Mucosa of rectum (tissue), 2 donors: ENCODE measurements around the gene PHRF1.
"Not testable (repeated sequence)": the region's sequence is repeated elsewhere in the genome, so short reads cannot be mapped to it uniquely, and the experiment has no call there.

Experiments
- H3K27ac ChIP-seq, 2 donors: one replicate each; pipeline ENCODE4 v1.7.0; 2013; ENCODE audit warnings: inconsistent platforms in 2 of 2, low read depth in 2 of 2, low read length in 2 of 2
- H3K27me3 ChIP-seq, 2 donors: one replicate each; pipeline ENCODE4 v1.7.0; 2013; ENCODE audit warnings: low read length in 2 of 2; ENCODE audit not compliant: control insufficient read depth in 2 of 2, insufficient read depth in 2 of 2
- H3K36me3 ChIP-seq, 2 donors: one replicate each; pipeline ENCODE4 v1.7.0; 2013; ENCODE audit warnings: low read length in 2 of 2; ENCODE audit not compliant: control insufficient read depth in 2 of 2, insufficient read depth in 2 of 2
- H3K4me1 ChIP-seq, 2 donors: one replicate each; pipeline ENCODE4 v1.7.0; 2013; ENCODE audit warnings: low read length in 2 of 2, mild to moderate bottlenecking in 1 of 2; ENCODE audit not compliant: control insufficient read depth in 2 of 2, insufficient read depth in 2 of 2
- H3K4me3 ChIP-seq, 2 donors: one replicate each; pipeline ENCODE4 v1.7.0; 2013; ENCODE audit warnings: low read length in 2 of 2
- H3K9ac ChIP-seq, 2 donors: one replicate each; pipeline ENCODE4 v1.7.0; 2013; ENCODE audit warnings: low read length in 2 of 2, low read depth in 1 of 2, mild to moderate bottlenecking in 1 of 2
- H3K9me3 ChIP-seq, 2 donors: one replicate each; pipeline ENCODE4 v1.7.0; 2013; ENCODE audit warnings: low read length in 2 of 2; ENCODE audit not compliant: control insufficient read depth in 2 of 2
- donor health status: healthy.
- donor health status: Normal muscosa, but diverticular disease.

The PHRF1 gene

GRCh38 chr11:567011-567628 lies 9.2 kb upstream of the PHRF1 start:
- peaks cover 14 to 18% of the 10 kb centered on the region in 2 donors for H3K36me3 ChIP-seq
- H3K9ac ChIP-seq = peak overlapping the region in 1 of 2 donors; percentile 88
- no peaks in the 10 kb centered on the region for H3K27me3 ChIP-seq
- peak overlapping the region; percentile 60 to 84 for H3K4me3 ChIP-seq
- no peaks in the 10 kb centered on the region for H3K9me3 ChIP-seq
- H3K4me1 ChIP-seq = peaks cover 17 to 39% of the 10 kb centered on the region in 2 donors
- peak overlapping the region; percentile 87 to 96 for H3K27ac ChIP-seq

GRCh38 chr11:567629-568292 lies 8.5 kb upstream of the PHRF1 start:
- H3K4me3 ChIP-seq = peak overlapping the region; percentile 60 to 84
- H3K36me3 ChIP-seq = peaks cover 14% of the 10 kb centered on the region in 2 donors
- peak overlapping the region; percentile 38 to 88 for H3K9ac ChIP-seq
- peak overlapping the region; percentile 87 to 96 for H3K27ac ChIP-seq
- no peaks in the 10 kb centered on the region for H3K27me3 ChIP-seq
- H3K9me3 ChIP-seq = no peaks in the 10 kb centered on the region
- peaks cover 11 to 33% of the 10 kb centered on the region in 2 donors for H3K4me1 ChIP-seq

DNA sequence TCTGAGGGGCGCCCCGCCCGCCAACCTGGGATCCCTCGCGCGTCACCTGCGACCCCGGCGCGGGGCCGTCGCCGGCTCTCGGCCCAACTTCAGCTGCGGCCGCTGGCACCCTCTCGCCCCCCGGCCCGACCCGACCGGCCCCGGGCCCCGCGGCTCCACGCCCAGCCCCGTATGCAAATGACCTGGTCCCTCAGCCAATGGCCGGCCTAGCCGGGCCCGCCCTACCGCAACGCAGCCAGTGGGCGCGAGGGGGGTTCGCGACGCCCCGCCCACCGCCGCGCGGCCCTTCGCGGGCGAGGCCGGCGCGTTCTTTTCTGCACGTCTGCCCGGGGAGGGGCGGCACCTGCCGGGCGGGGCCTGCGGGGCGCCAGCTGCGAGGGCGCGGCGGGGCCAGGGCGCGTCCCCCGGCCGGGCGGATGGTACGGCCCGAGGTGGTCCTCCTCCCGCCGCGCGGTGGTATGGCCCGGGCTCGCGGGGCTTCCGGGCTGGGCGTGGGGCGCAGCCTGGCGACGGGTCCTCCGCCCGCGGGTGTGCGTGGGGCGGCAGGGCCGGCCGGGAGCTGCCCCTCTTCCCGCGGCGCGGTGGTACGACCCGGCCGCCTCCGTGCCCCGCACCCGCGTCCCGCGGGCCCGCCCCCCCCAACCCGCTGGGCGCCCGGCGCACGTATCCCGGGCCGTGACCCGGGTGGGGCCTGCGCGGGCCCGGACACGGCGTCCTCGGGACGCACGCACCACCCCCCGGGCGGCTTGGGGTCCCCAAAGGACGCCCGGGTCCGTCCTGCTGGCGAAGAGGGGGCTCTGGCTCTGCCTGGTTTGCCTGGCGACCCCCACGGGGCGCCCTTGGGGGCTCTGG lies 7.7 kb upstream of the PHRF1 start:
- Histone ChIP-seq H3K4me3 (peak overlapping the region; percentile 74 to 84), H3K9ac (peak overlapping the region; percentile 92 to 93), H3K27ac (peak overlapping the region; percentile 87 to 96), H3K27me3 (no peaks in the 10 kb centered on the region), H3K4me1 (peaks cover 11 to 25% of the 10 kb centered on the region in 2 donors), H3K9me3 (no peaks in the 10 kb centered on the region), H3K36me3 (peaks cover 6 to 9% of the 10 kb centered on the region in 2 donors)

- peaks cover 13 to 22% of the 10 kb centered on the region in 2 donors for H3K4me1 ChIP-seq
- H3K9ac ChIP-seq = peak overlapping the region; percentile 92 to 93
- no peaks in the 10 kb centered on the region for H3K9me3 ChIP-seq
- no peaks in the 10 kb centered on the region for H3K27me3 ChIP-seq
- peak overlapping the region; percentile 74 for H3K4me3 ChIP-seq
- peak overlapping the region; percentile 83 to 87 for H3K27ac ChIP-seq
- H3K36me3 ChIP-seq = peaks cover 0 to 4% of the 10 kb centered on the region in 2 donors
Observed at GRCh38 chr11:569158-569885, 6.9 kb upstream of the PHRF1 start.

- Histone ChIP-seq H3K36me3 (peaks cover 0 to 2% of the 10 kb centered on the region in 2 donors), H3K27ac (no peak overlapping the region), H3K4me3 (no peak overlapping the region), H3K9me3 (no peaks in the 10 kb centered on the region), H3K27me3 (peaks cover 0 to 3% of the 10 kb centered on the region in 2 donors), H3K9ac (no peak overlapping the region), H3K4me1 (peaks cover 19 to 23% of the 10 kb centered on the region in 2 donors)
Observed at GRCh38 chr11:571802-572185, 4.5 kb upstream of the PHRF1 start.

- Histone ChIP-seq H3K27me3 (peaks cover 0 to 3% of the 10 kb centered on the region in 2 donors), H3K36me3 (no peaks in the 10 kb centered on the region), H3K9me3 (no peaks in the 10 kb centered on the region), H3K4me1 (peaks cover 23 to 29% of the 10 kb centered on the region in 2 donors), H3K4me3 (no peak overlapping the region), H3K9ac (no peak overlapping the region), H3K27ac (no peak overlapping the region)
Observed at GRCh38 chr11:573146-573759, 3.0 kb upstream of the PHRF1 start.

DNA sequence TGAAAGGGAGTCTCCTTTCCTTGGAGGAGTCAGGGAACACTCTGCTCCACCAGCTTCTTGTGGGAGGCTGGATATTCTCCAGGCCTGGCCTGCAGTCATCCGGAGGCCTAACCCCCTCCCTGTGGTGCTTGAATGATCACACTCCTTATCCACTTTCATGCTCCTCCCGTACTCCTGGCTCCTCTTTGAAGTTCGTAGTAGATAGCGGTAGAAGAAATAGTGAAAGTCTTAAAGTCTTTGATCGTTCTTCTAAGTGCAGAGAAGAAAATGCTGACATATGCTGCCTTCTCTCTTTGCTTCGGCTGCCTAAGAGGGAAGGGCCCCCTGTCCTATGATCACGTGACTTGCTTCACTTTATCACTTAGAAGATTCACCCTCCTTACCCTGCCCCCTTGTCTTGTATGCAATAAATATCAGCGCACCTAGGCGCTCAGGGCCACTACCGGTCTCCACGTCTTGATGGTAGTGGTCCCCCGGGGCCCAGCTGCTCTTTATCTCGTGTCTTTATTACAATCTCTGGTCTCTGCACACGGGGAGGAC lies 2.2 kb upstream of the PHRF1 start:
- not testable (repeated sequence) for H3K27me3 ChIP-seq, H3K27ac ChIP-seq, H3K9ac ChIP-seq, H3K9me3 ChIP-seq, H3K36me3 ChIP-seq
- H3K4me1 ChIP-seq = peaks cover 24 to 30% of the 10 kb centered on the region in 2 donors
- peak overlapping the region in 1 of 2 donors; percentile 13 for H3K4me3 ChIP-seq

DNA sequence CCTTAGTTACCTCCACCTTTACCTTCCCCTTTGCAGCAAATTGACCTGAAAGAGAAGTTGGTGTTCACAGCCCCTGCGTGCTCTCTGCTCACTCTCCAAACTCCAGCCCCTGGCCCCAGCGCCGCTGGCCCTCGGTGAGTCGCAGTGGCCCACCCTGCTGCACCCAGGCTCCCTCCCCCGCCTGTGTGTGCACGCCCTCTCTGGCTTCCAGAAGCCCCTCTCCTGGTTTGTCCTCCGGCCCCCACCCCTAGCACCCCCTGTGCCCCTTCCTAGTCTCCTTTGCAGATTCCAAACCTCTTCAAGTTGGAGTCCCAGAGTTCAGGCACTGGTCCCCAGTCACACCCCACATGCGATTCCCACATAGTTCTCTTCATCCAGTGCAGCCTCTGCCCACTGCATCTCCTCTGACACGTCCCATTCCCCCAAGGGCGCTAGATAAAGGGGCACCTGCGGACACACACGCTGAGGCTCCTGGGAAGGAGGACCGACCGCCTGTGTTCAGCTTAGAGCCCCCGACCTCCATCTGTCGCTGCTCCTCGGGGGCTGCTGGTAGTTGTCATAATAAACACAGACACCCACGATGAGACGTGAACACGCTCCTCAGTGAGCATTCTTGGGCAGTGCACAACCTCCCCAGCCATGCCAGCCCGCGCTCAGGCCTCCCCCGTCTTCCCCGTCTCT lies 1.5 kb upstream of the PHRF1 start:
- Histone ChIP-seq H3K9ac (peak overlapping the region; percentile 32 to 77), H3K27ac (no peak overlapping the region), H3K4me3 (peak overlapping the region; percentile 63 to 69), H3K27me3 (peaks cover 0 to 3% of the 10 kb centered on the region in 2 donors), H3K36me3 (no peaks in the 10 kb centered on the region), H3K9me3 (no peaks in the 10 kb centered on the region), H3K4me1 (peaks cover 20 to 29% of the 10 kb centered on the region in 2 donors)
